Measurements from ENCODE around the gene GLIS2.
"Not testable (repeated sequence)": the region's sequence is repeated elsewhere in the genome, so short reads cannot be mapped to it uniquely, and the experiment has no call there.

The GLIS2 gene

GRCh38 chr16:4337540-4338088 is 21.7 kb downstream of the GLIS2 start:
- DNase-seq, result no peak

GRCh38 chr16:4338125-4338582 is 22.3 kb downstream of the GLIS2 start:
- DNase-seq, result no peak

- no peak for DNase-seq
These were observed 22.9 kb downstream of the GLIS2 start for GRCh38 chr16:4338712-4339299.

GRCh38 chr16:4339455-4339854 is 23.6 kb downstream of the GLIS2 start:
- DNase-seq, result no peak

GRCh38 chr16:4339909-4340308 is 24.0 kb downstream of the GLIS2 start:
- DNase-seq, result no peak

- DNase-seq, result no peak
These were observed 24.6 kb downstream of the GLIS2 start for GRCh38 chr16:4340443-4340842.

GRCh38 chr16:4341250-4341649 is 25.4 kb downstream of the GLIS2 start:
- no peak for DNase-seq

- DNase-seq, result no peak
These were observed 27.2 kb downstream of the GLIS2 start for GRCh38 chr16:4342866-4343744.

- DNase-seq, result not testable (repeated sequence)
These were observed 28.6 kb downstream of the GLIS2 start for GRCh38 chr16:4344300-4344982.

- DNase-seq, result peak; percentile 46
These were observed 29.3 kb downstream of the GLIS2 start for GRCh38 chr16:4344983-4345835.

GRCh38 chr16:4345836-4346781 is 30.2 kb downstream of the GLIS2 start:
- no peak for DNase-seq

- DNase-seq, result no peak
These were observed 31.1 kb downstream of the GLIS2 start for GRCh38 chr16:4347010-4347409.

- no peak for DNase-seq
These were observed 32.1 kb downstream of the GLIS2 start for GRCh38 chr16:4347765-4348509.

GRCh38 chr16:4349332-4349731 is 33.5 kb downstream of the GLIS2 start:
- no peak for DNase-seq

GRCh38 chr16:4350365-4350786 is 34.5 kb downstream of the GLIS2 start:
- no peak for DNase-seq

- DNase-seq, result peak; percentile 76
These were observed 35.2 kb downstream of the GLIS2 start, which contains the start of gene PAM16 for GRCh38 chr16:4350787-4351659. PAM16 (minus strand) TSS chr16:4351321; CDS start chr16:4351234, 87 bp downstream.

GRCh38 chr16:4351880-4352279 is 36.0 kb downstream of the GLIS2 start:
- no peak for DNase-seq

- DNase-seq, result no peak
These were observed 37.0 kb downstream of the GLIS2 start for GRCh38 chr16:4352843-4353242.

- no peak for DNase-seq
These were observed 37.8 kb downstream of the GLIS2 start for GRCh38 chr16:4353675-4354074.

Data from NCI-H510A (cell line).